Activated CD4-positive, alpha-beta T cell treated with anti-CD3 and anti-CD28 coated beads, Interleukin-2, amount 50 U/mL, for 4 hours (primary cell): ENCODE results near the gene ZC3H11A.
"Not testable (repeated sequence)": the region's sequence is repeated elsewhere in the genome, so short reads cannot be mapped to it uniquely, and the experiment has no call there.

Experiments
- DNase-seq, 2 experiments: peaks; one replicate each; pipeline ENCODE4 v3.0.0-alpha.2; 2020

ZC3H11A gene

DNA sequence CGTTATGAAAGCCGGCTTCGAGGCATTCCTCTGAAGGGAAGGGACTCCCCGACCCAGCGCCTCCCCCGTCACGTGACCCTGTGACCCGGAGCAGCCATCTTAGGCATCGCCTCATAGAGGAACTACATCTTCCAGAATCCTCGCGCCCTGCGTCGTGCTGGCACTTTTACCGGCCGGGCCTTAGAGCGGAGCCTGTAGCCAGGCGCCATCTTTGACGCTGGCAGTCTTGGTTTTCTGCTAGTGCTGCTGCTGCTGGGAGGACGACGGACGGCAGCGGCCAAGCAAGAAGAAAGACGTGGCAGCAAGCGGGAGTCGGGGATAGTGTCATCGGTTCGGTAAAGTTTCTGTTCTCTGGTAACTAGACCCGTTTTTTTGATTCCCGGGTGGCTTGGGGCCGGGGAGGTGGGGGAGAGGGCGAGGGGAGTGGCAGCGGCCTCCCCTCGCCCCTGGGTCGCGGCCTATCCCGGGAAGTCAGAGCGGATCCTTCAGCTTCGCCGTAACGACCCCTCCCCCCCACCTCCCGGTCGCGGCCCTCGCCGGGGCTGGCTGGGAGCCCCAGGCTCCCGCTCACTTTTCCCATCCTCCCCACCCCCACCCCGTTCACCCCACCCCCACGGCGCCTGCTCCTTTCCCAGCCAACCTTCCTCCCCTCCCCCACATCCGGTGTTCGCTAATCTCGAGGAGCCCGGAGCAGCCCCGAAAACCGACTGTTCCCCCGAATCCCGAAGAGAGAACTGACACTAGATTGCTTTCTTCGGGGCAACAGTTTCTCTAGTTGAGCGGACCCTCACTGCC is at the start of gene ZC3H11A, which contains the start of gene ZBED6:
Gene ZC3H11A, plus strand, starts transcription at position 183 of the 795 bp plus-strand sequence. CDS start 21,448 bp downstream, outside the sequence.
Gene ZBED6, plus strand, starts transcription at position 183 of the 795 bp plus-strand sequence. CDS start 1,900 bp downstream, outside the sequence.
- peak; percentile 99 for DNase-seq

DNA sequence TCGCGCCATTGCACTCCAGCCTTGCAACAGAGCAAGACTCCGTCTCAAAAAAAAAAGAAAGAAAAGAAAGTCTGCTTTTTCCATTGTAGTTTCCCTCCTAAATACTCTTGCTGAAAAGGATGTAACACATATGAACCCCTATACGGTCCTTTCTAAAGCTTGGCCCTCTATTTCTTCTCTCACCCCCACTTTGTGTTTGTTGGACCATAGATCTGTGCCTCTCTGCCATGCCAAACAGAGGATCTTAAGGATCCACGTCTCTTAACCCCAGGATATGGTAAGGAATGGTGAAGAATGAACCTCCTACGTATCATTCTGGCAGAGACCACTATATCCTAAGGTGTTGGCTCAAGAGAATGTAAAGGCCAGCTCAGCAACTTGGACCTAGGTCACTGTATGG is 49.1 kb upstream of the ZC3H11A start:
- no peak for DNase-seq

DNA sequence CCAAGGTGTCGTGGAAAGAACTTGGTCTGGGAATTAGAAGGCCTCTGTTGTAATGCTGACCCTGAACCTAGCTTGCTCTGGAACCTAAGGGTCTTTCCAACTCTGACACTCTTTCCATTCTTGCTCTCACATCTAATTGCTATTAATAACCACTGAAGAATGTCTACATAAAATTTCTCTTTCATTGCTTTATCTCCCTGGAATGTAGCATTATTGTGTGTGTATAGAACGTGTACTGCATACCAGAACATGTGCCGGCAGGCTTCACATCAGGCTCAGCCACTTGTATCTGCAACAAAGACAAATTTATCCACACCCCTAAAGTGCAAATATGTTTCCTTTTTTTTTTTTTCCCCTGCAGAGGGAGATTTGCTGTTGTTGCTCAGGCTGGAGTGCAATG is 44.4 kb upstream of the ZC3H11A start:
- no peak for DNase-seq

DNA sequence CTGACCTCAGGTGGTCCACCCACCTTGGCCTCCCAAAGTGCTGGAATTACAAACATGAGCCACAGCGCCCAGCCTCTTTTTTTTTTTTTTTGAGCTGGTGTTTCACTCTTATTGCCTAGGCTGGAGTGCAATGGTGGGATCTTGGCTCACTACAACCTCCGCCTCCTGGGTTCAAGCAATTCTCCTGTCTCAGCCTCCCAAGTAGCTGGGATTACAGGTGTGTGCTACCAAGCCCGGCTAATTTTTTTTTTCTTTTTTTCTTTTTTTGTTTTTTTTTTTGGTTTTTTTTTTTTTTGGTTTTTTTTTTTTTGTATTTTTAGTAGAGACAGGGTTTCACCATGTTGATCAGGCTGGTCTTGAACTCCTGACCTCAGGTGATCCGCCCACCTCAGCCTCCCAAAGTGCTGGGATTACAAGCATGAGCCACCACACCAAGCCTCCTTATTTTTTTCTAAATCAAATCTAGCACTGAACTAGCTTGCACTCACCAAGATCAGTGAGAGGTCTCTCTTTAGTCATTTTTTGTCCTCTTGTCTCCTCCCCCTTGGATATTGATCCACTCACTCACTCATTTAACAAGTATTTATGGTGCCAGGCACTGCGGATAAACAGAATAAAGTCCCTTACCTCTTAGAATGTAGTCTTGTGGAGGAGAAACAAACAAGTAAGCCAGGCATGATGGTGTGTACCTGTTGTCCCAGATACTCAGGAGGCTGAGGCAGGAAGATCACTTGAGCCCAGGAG is 43.6 kb upstream of the ZC3H11A start:
- DNase-seq: not testable (repeated sequence)

DNA sequence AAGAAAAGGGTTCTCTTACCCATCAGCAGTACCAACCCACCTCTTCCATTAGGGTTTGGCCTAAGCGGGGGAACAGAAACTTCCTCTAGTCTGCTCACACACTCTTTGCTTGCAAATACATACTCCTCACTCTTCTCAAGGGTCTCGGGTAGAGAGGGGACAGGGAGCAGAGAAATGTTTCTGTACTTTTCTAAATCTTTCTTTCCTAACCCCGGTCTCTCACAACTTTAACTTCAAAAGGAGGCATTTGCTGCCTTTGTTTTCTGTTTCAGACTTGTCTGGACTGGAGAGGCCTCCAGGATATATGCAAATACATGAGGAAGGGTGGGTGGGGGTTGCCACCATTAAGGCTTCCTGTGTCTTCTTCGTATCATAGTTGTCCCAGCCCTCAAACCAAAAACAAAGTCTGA is 41.0 kb upstream of the ZC3H11A start:
- peak in 1 of 2 experiments; percentile 26 for DNase-seq

DNA sequence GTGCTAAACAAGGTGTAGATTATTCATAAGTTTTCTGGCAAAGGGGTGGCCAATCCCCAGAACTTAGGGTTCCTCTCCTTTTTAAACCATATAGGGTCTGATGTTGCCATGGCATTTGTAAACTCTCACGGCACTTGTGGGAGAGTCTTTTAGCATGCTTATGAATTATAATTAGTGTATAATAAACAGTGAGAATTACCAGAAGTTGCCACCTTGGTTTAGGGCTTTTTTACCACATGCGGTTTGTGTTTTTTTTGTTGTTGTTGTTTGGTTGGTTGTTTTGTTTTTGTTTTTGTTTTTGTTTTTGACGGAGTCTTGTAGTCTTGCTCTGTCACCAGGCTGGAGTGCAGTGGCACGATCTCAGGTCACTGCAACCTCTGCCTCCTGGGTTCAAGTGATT is 39.4 kb upstream of the ZC3H11A start:
- DNase-seq: no peak

DNA sequence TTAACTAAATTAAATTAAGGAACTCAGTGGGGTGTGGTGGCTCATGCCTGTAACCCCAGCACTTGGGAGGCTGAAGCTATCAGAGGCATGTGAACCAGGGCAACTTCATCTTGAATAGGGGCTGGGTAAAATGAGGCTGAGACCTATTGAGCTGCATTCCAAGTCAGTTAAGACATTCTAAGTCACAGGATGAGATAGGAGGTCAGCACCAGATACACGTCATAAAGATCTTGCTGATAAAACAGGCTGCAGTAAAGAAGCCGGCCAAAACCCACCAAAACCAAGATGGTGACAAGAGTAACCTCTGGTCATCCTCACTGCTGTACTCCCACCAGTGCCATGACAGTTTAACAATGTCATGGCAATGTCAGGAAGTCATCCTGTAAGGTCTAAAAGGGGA is 36.7 kb upstream of the ZC3H11A start:
- not testable (repeated sequence) for DNase-seq

DNA sequence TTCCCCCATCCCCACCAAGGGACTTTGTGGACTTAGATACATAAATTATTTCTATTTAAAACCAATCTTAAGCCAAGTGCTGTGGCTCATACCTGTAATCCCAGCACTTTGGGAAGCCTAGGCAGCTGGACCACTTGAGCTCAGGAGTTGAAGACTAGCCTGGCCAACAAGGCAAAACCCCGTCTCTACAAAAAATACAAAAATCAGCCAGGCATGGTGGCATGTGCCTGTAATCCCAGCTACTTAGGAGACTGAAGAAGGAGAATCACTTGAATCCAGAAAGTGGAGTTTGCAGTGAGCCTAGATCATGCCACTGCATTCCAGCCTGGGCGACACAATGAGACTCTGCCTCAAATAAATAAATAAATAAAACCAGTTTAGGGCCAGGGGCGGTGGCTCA is 34.9 kb upstream of the ZC3H11A start:
- no peak for DNase-seq

DNA sequence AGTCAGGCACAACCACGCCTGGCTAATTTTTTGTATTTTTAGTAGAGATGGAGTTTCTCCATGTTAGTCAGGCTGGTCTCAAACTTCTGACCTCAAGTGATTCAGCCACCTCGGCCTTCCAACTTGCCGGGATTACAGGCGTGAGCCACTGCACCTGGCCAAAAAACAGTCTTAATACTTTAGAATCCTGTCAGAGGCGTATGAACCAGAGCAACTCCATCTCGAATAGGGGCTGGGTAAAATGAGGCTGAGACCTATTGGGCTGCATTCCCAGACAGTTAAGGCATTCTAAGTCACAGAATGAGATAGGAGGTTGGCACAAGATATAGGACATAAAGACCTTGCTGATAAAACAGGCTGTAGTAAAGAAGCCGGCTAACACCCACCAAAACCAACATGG is 33.5 kb upstream of the ZC3H11A start:
- DNase-seq: not testable (repeated sequence)

DNA sequence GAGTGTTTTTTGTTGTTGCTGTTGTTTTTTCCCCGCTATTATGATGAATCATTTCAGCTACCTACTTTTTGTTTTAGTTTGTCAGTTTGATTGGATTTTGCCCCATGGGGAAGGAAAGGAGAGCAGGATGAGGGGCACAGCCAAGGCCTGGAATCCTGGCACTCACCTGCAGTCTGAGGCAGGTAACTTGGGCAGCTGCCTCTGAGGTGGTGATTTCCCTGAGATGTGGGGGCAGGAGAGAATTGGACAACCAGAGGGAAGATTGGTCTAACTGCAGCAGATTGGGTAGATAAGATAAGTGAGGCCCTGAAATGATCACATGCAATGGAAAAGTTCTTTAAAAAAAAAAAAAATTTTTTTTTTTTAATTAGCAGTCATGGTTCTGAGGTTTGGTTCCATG is 31.9 kb upstream of the ZC3H11A start:
- no peak for DNase-seq

DNA sequence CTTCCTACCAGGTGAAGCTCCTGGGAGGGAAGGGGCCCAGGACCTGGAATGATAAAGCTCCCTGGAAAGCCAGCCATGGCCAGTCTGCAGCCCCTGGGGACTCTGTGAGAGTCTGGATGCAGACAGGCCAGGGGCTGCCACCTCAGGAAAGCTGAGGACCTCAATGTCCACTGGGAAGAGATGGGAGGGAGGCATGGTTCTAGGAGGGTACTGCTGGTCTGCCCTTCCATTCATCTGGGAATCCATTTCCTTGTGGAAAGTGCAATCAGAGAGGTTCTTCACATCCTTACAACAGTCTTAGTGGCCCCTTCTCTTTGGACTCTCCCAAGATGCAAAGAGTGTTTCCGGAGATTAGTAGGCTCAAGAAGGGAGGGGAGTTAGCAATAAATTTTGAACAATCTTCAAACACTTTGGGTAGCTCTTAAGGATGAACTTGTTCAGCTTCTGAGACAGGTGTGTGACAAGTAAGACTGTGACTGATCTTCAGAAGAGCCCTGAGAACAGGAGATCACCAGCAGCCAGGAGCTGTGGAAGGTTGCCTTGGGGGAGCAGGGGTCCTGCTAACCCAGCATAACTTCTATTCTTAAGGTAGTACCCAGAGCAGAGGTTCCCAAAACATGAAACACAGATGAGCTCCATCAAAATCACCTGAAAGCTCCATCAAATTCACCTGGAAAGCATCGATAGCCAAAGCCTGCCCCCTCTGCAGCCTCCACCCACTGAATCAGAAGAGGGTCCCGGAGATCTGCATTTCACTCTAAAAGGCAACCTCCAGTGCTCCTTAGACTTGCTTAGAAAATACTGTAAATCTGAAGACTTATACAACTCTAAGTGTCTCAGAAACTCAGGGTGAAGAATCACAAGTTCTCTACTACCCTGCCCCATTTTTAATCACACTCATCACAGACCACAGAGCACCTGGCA is 31.1 kb upstream of the ZC3H11A start:
- no peak for DNase-seq

DNA sequence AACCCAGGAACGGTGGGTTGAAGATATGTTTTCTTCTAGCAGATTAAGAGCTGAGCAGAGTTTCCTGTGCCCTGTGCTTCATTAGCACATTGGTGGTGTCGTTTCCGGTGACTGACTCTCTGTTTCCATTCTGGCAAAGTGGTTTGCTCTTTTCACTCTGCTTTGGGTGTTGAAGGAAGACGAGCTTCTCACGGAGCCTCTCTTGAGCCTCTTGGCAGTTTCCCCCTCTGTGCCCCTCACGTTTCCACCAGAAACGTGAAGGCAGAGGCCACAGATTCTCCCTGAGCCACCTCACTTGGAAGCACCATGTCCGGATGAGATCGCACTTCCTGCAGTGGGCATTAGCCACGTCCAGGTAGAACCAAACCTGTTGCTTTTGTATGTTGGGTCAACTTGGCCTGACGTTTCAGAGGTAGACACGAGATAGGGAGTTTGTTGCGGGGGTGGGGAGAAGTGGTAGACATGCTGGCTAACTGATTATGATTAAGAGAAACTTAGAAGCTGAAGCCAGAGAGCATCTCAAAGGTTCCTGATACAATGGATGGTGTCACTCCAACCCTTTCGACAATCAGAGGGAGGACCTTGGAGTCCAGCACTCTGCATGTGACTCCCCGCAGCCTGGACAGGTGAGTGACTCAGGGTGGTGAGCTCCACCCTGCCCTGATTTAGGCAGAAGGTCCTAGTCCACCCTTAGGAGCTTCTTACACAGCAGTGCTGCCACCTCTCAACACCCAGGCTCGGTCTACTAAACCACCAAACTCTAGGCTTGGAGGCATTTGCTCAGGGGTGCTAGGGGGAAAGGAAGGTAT is 30.2 kb upstream of the ZC3H11A start, which contains the start of gene LAX1:
Gene LAX1, plus strand, starts transcription at position 155 of the 809 bp plus-strand sequence. Its CDS starts 383 bp downstream, at position 538.
- DNase-seq: peak; percentile 76 to 78

DNA sequence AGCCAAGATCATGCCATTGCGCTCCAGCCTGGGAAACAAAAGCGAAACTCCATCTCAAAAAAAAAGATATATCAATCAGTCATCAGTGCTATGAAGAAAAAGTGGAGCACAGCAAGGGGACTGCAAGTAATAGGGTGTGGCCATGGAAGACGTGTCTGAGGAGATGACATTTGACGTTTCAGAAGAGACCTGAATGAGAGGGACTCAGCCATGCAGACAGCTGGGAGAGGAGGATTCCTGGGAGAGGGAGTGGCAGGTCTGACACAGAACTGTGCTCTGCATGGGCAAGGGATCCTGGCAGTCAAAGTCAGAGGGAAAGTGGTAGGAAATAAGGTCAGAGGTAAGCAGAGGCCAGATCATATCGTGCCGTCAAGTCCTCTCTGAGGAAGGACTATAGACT is 27.2 kb upstream of the ZC3H11A start:
- no peak for DNase-seq

DNA sequence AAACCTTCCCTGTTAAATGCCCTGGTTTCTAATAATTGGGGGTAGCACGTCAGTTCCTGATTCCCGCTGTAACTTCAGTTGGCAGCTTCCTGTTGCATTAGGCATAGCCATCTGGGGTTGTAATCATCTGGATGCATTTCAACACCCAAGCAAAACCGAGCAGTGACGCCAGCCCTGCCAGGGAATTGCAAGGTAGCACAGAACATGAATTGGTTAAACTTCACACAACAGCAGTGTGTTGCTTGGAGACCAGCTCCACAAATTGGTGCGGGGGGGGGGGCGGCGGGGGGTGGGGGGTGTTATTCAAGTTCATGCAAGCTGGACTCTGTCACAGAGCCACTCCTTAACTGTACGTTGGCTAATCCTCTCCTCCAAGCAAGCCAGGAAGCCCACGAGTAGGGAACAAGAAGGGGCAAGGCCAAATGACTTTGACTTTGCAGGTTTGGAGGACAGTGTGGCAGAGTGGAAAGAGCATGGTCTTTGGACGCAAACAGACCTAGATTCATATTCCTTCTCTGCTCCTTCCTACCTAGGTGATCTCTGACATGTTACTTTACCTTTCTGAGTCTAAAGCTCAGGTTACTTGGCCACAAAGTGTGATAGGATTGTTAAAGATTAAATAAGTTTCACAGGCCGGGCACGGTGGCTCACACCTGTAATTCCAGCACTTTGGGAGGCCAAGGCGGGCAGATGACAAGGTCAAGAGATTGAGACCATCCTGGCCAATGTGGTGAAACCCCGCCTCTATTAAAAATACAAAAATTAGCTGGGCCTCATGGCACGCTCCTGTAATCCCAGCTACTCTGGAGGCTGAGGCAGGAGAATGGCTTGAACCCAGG is 25.7 kb upstream of the ZC3H11A start:
- no peak for DNase-seq

DNA sequence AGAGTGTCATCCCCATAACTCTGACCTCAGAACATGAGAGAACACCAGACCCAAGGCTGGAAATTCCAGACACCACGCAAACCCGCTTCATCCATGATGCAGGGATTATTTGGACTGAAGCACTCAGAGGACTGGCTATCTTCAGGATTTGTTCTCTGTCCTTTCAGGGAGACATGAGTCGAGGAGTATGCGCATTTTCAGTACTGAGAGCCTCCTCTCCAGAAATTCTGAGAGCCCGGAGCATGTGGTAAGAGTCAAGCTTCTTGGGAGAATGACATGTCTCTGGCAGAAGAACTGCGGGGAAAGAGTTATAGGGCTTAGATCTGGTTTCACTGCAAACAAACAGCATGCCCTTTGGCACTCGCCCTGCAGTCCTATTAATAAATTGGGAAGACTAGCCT is 23.5 kb upstream of the ZC3H11A start:
- DNase-seq: no peak

DNA sequence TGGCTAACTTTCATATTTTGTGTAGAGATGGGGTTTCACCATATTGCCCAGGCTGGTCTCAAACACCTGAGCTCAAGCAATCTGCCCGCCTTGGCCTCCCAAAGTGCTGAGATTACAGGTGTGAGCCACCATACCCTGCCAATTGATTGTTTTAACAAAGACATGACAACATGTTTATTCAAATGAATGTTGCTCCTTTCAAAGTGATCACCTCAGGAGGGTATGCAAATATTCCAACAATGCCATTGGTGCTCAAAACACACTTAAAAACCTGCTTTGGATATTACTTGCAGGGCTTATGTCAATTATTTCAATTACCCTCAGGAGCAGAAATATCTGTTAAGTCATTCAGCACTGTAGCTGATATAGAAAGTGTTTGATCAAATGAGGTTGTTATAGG is 22.6 kb upstream of the ZC3H11A start:
- no peak for DNase-seq

DNA sequence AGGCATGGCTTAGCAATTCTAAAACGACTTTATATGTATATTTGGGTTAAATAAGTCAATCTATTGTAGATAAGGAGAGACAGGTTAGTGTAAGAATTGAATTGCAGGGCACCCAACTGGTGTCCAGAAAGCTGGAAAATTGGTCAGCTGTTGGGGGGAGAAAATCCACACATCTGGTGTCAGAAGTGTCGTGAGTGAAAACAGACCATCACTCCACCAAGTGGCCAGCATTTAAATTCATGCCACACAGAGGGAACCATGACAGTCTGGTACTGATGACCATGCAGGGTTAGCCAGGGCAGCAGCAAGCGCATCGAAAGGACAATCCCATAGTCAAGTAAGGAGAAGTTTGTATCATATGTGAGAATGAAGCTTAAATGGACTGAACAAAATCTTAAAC is 18.8 kb upstream of the ZC3H11A start:
- DNase-seq: no peak

DNA sequence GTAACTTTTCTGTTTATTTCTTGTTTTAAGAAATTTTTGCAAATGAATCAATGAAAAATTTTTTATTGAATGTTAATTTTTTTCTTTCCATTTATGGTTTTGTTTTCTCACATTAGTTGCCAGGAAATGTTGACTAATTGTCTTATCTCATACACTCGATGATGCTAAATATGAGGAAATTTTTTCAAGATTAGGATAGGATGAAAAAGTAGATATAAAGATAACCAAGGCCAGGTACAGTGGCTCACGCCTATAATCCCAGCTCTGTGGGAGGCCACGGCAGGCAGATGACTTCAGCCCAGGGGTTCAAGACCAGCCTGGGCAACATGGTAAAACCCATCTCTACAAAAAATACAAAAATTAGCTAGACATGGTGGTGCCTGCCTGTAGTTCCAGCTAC is 17.8 kb upstream of the ZC3H11A start:
- DNase-seq: no peak

DNA sequence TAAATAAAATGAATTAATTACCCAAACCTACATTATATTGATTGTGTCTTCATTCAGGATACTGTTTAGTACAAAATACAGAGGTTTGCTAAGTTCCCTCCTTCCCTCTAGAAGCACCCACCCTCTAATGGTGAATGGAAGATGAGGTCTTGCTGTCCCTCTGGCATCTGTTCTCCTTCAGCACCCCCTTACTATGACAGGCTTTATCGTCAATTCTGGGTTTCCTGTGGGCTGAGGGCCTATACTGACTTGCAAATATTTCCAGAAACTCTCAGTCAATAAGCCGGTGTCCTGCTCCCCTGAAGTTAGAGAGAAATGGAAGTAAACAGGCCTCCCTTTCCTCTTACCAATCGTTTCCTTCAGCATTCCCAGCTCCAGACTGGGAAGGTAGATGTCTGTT is 17.3 kb upstream of the ZC3H11A start:
- DNase-seq: no peak

DNA sequence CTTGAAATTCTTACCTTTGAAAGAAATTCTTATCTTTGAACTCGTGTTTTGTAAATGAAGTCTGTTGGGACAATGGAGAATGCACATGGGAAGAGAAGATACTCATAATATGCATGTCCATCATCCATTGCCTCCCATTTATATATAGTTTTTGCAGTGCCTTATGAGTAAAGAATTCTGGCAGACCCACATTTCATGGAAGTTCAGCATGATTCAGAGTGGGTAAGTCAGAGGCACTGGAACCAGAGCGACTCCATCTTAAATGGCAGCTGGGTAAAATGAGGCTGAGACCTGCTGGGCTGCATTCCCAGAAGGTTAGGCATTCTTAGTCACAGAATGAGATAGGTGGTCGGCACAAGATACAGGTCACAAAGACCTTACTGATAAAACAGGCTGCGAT is 16.6 kb upstream of the ZC3H11A start:
- no peak for DNase-seq

DNA sequence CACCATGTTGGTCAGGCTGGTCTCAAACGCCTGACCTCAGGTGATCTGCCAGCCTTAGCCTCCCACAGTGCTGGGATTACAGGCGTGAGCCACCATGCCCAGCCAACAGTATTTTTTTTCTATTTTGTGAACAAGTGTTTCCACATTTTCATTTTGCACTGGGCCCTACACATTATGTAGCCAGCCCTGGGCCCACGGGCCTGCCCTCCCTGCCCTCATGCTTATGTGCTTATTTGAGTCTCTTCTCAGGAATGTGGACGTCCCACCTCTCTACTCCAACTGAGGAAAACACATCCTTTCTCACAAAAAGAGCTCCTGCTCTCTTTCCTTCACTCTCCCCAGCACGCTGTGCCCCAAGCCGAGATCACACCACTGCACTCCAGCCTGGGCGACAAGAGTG is 13.5 kb upstream of the ZC3H11A start:
- DNase-seq: no peak
